Osteocyte (in vitro differentiated cells): Measurements from ENCODE around the gene OST4. TPM values are rescaled to one million over a fixed set of nuclear protein-coding genes. Genes with fewer than 3 reads are reported as not detected.

Experiments
- DNase-seq: peaks from one replicate; pipeline ENCODE4 v3.0.0; 2021; ENCODE audit warnings: mixed read lengths; ENCODE audit not compliant: unreplicated experiment; ENCODE audit errors: extremely low spot score
- H3K27ac Mint-ChIP-seq: one replicate; pipeline ENCODE4 v1.8.0; 2021; ENCODE audit warnings: mild to moderate bottlenecking, mixed read lengths; ENCODE audit not compliant: unreplicated experiment
- H3K27me3 Mint-ChIP-seq: one replicate; pipeline ENCODE4 v1.8.0; 2021; ENCODE audit warnings: mixed read lengths; ENCODE audit not compliant: unreplicated experiment
- H3K36me3 Mint-ChIP-seq: one replicate; pipeline ENCODE4 v1.8.0; 2021; ENCODE audit warnings: mixed read lengths; ENCODE audit not compliant: unreplicated experiment
- H3K4me1 Mint-ChIP-seq: one replicate; pipeline ENCODE4 v1.8.0; 2021; ENCODE audit warnings: mixed read lengths; ENCODE audit not compliant: unreplicated experiment
- H3K4me3 Mint-ChIP-seq: one replicate; pipeline ENCODE4 v1.8.0; 2021; ENCODE audit warnings: mild to moderate bottlenecking, moderate library complexity, mixed read lengths; ENCODE audit not compliant: unreplicated experiment
- H3K9me3 Mint-ChIP-seq: one replicate; pipeline ENCODE4 v1.8.0; 2021; ENCODE audit warnings: mixed read lengths; ENCODE audit not compliant: unreplicated experiment
- CTCF ChIP-seq: fragments of 200-600 bp; sonication (generic); IDR thresholded peaks from 2 replicates; pipeline ENCODE4 v1.5.0; 2021; ENCODE audit warnings: antibody characterized with exemption, mild to moderate bottlenecking, moderate library complexity
- total RNA-seq: library from RNA; stranded (reverse); gene quantifications from 2 replicates; pipeline ENCODE4 v1.2.1, GENCODE V29; 2021

Gene OST4
- total RNA-seq, 1 donor from 2014 or later, result 380 TPM

- no peak overlapping the region for H3K4me3 Mint-ChIP-seq
- TF ChIP-seq CTCF, result no peak
- DNase-seq, result no peak
- no peaks in the 10 kb centered on the region for H3K9me3 Mint-ChIP-seq
- H3K4me1 Mint-ChIP-seq, result peaks cover 4% of the 10 kb centered on the region
- H3K27me3 Mint-ChIP-seq, result no peaks in the 10 kb centered on the region
- H3K36me3 Mint-ChIP-seq, result no peaks in the 10 kb centered on the region
- no peak overlapping the region for H3K27ac Mint-ChIP-seq
Observed at GRCh38 chr2:27094353-27094984, 23.0 kb upstream of the OST4 start.

GRCh38 chr2:27093430-27094352 is 22.2 kb upstream of the OST4 start:
- no peak for TF ChIP-seq CTCF
- H3K27ac Mint-ChIP-seq, result no peak overlapping the region
- H3K36me3 Mint-ChIP-seq, result no peaks in the 10 kb centered on the region
- H3K27me3 Mint-ChIP-seq, result no peaks in the 10 kb centered on the region
- H3K9me3 Mint-ChIP-seq, result no peaks in the 10 kb centered on the region
- no peak for DNase-seq
- no peak overlapping the region for H3K4me3 Mint-ChIP-seq
- H3K4me1 Mint-ChIP-seq, result peaks cover 4% of the 10 kb centered on the region

- H3K4me3 Mint-ChIP-seq, result no peak overlapping the region
- DNase-seq, result no peak
- TF ChIP-seq CTCF, result no peak
- no peak overlapping the region for H3K27ac Mint-ChIP-seq
- H3K9me3 Mint-ChIP-seq, result no peaks in the 10 kb centered on the region
- no peaks in the 10 kb centered on the region for H3K27me3 Mint-ChIP-seq
- H3K36me3 Mint-ChIP-seq, result no peaks in the 10 kb centered on the region
- H3K4me1 Mint-ChIP-seq, result peaks cover 4% of the 10 kb centered on the region
Observed at GRCh38 chr2:27092696-27093429, 21.4 kb upstream of the OST4 start.

- Mint-ChIP-seq H3K4me3 (no peak overlapping the region), H3K27me3 (no peaks in the 10 kb centered on the region), H3K4me1 (peaks cover 8% of the 10 kb centered on the region), H3K27ac (no peak overlapping the region), H3K36me3 (no peaks in the 10 kb centered on the region), H3K9me3 (no peaks in the 10 kb centered on the region)
- no peak for DNase-seq
- no peak for TF ChIP-seq CTCF
Observed at GRCh38 chr2:27091746-27092695, 20.6 kb upstream of the OST4 start.
